Left lung (tissue), 10 donors: ENCODE data around the gene RASD1. TPM values are rescaled to one million over a fixed set of nuclear protein-coding genes. Genes with fewer than 3 reads are reported as not detected.

Experiments
- ATAC-seq: fragments of 200-7000 bp; cut with Tn5 transposase; one replicate; pipeline ENCODE4 v1.9.1; 2020; ENCODE audit warnings: moderate library complexity
- DNase-seq, 4 donors: peaks; one replicate each; pipeline ENCODE4 v3.0.0-alpha.2; 2013 to 2020
- H3K27ac ChIP-seq, 2 donors: fragments of 200-600 bp; sonication (generic) in 1 of 2; one replicate each; pipeline versions ENCODE4 v1.5.0 to v1.8.0; 2020 to 2021
- H3K27me3 ChIP-seq, 2 donors: fragments of 200-600 bp; sonication (generic) in 1 of 2; one replicate each; pipeline versions ENCODE4 v1.5.0 to v1.8.0; 2020 to 2021
- H3K36me3 ChIP-seq, 2 donors: fragments of 200-600 bp; sonication (generic) in 1 of 2; one replicate each; pipeline versions ENCODE4 v1.5.0 to v1.8.0; 2020 to 2021
- H3K4me1 ChIP-seq, 2 donors: fragments of 200-600 bp; one replicate each; pipeline ENCODE4 v1.8.0; 2021
- H3K4me3 ChIP-seq, 2 donors: fragments of 200-600 bp; sonication (generic) in 1 of 2; one replicate each; pipeline versions ENCODE4 v1.5.0 to v1.8.0; 2020 to 2021; ENCODE audit warnings: mild to moderate bottlenecking in 1 of 2
- H3K9me3 ChIP-seq, 2 donors: fragments of 200-600 bp; sonication (generic) in 1 of 2; one replicate each; pipeline versions ENCODE4 v1.5.0 to v1.8.0; 2020 to 2021
- CTCF ChIP-seq, 2 donors: fragments of 200-600 bp; sonication (generic) in 1 of 2; IDR thresholded peaks; one replicate each; pipeline versions ENCODE4 v1.5.0 to v1.8.0; 2021; ENCODE audit warnings: antibody characterized with exemption in 2 of 2
- intact Hi-C, 2 donors: fragments of 100-400 bp; cut with DNase I; formaldehyde crosslinking; loops; one replicate each; pipeline versions ENCODE4 v1.11.2 to v1.14.2; 2022
- polyA plus RNA-seq, 6 donors: library from polyadenylated mRNA; unstranded; fragments of 120-200 nt; gene quantifications; one replicate each; pipeline ENCODE4 v1.2.1, GENCODE V29; 2013; ENCODE audit not compliant: insufficient read length in 6 of 6
- total RNA-seq, 2 donors: library from RNA; stranded (reverse); fragmentation: NEBNext Ultra II Directional; extraction: Animal tissue kit (Norgen Biotek cat#: 25700); gene quantifications; one replicate each; pipeline ENCODE4 v1.2.1, GENCODE V29; 2021
- donor health status: DM: no; HTN: yes; CAD: no.
- donor health status: DM: no; HTN: no; CAD: no.

RASD1 gene
- total and polyA plus RNA-seq, 8 donors, result 1.4 to 14.2 (median 2.7) TPM

- ATAC-seq, result no peak
- H3K4me1 ChIP-seq, result peaks cover 10 to 34% of the 10 kb centered on the region in 2 donors
These were observed 2.8 kb downstream of the RASD1 start for GRCh38 chr17:17493249-17493985.

GRCh38 chr17:17492571-17492970 lies 3.6 kb downstream of the RASD1 start:
- Histone ChIP-seq H3K9me3 (no peaks in the 10 kb centered on the region), H3K4me1 (peaks cover 10 to 34% of the 10 kb centered on the region in 2 donors), H3K36me3 (peaks cover 0 to 38% of the 10 kb centered on the region in 2 donors), H3K27me3 (peaks cover 0 to 21% of the 10 kb centered on the region in 2 donors), H3K4me3 (no peak overlapping the region), H3K27ac (no peak overlapping the region)
- no peak for TF ChIP-seq CTCF (IDR thresholded peaks at IDR 0.05)
- intact Hi-C loops, result loop anchor here in 1 of 2 donors (10.0 kb wide), 1 partner anchor 138 kb away; no protein-coding TSS in a partner anchor
- DNase-seq (no peak), ATAC-seq (no peak)

More at GRCh38 chr17:17493249-17493985, 2.8 kb downstream of the RASD1 start:
- Histone ChIP-seq H3K27me3 (peaks cover 0 to 21% of the 10 kb centered on the region in 2 donors), H3K36me3 (peaks cover 0 to 29% of the 10 kb centered on the region in 2 donors), H3K9me3 (no peaks in the 10 kb centered on the region), H3K4me3 (no peak overlapping the region), H3K27ac (no peak overlapping the region)
- intact Hi-C loops, result loop anchor here in 1 of 2 donors (10.0 kb wide), 1 partner anchor 139 kb away; no protein-coding TSS in a partner anchor
- DNase-seq, result peak in 1 of 4 donors; percentile 73
- TF ChIP-seq CTCF (IDR thresholded peaks at IDR 0.05), result no peak

- Histone ChIP-seq H3K9me3 (no peaks in the 10 kb centered on the region), H3K4me3 (no peak overlapping the region), H3K27ac (no peak overlapping the region), H3K4me1 (peaks cover 10 to 31% of the 10 kb centered on the region in 2 donors), H3K27me3 (peaks cover 0 to 21% of the 10 kb centered on the region in 2 donors), H3K36me3 (peaks cover 0 to 43% of the 10 kb centered on the region in 2 donors)
- TF ChIP-seq CTCF (IDR thresholded peaks at IDR 0.05), result no peak
- DNase-seq (no peak), ATAC-seq (no peak)
- intact Hi-C loops, result loop anchor here in 1 of 2 donors (10.0 kb wide), 1 partner anchor 137 kb away; no protein-coding TSS in a partner anchor
These were observed 4.1 kb downstream of the RASD1 start for GRCh38 chr17:17492085-17492484.

GRCh38 chr17:17491546-17491988 lies 4.6 kb downstream of the RASD1 start:
- H3K27me3 ChIP-seq, result peaks cover 0 to 20% of the 10 kb centered on the region in 2 donors
- TF ChIP-seq CTCF (IDR thresholded peaks at IDR 0.05), result no peak
- no peak for DNase-seq
- H3K9me3 ChIP-seq, result no peaks in the 10 kb centered on the region
- no peak overlapping the region for H3K27ac ChIP-seq
- intact Hi-C loops, result loop anchor here in 1 of 2 donors (10.0 kb wide), 1 partner anchor 137 kb away; no protein-coding TSS in a partner anchor
- H3K4me3 ChIP-seq, result no peak overlapping the region
- ATAC-seq, result no peak
- peaks cover 0 to 47% of the 10 kb centered on the region in 2 donors for H3K36me3 ChIP-seq
- H3K4me1 ChIP-seq, result peaks cover 10 to 27% of the 10 kb centered on the region in 2 donors

- ATAC-seq (no peak), DNase-seq (no peak)
- Histone ChIP-seq H3K27ac (no peak overlapping the region), H3K4me3 (no peak overlapping the region), H3K9me3 (no peaks in the 10 kb centered on the region), H3K36me3 (peaks cover 0 to 52% of the 10 kb centered on the region in 2 donors), H3K4me1 (peaks cover 10 to 26% of the 10 kb centered on the region in 2 donors), H3K27me3 (peaks cover 0 to 15% of the 10 kb centered on the region in 2 donors)
- TF ChIP-seq CTCF (IDR thresholded peaks at IDR 0.05), result no peak
- intact Hi-C loops, result loop anchor here in 1 of 2 donors (10.0 kb wide), 1 partner anchor 136 kb away; no protein-coding TSS in a partner anchor
These were observed 5.1 kb downstream of the RASD1 start for GRCh38 chr17:17491031-17491471.
